ELF-1 (cell line): ENCODE data around the gene PLXNA2.
A peak's percentile ranks its signal among the peaks of the same experiment; 100 is the strongest.

ENCODE experiments used
- DNase-seq: peaks from one replicate; pipeline ENCODE4 v3.0.0-alpha.2; 2016; ENCODE audit warnings: low read depth, low spot score

Gene PLXNA2

GRCh38 chr1:208243967-208244916 is at the start of gene PLXNA2:
Gene PLXNA2 (minus strand): TSS chr1:208244384. CDS start chr1:208217922, 26,462 bp downstream.
- peak; percentile 85 for DNase-seq

- no peak for DNase-seq
Observed at GRCh38 chr1:208292908-208293307, 48.7 kb upstream of the PLXNA2 start.

GRCh38 chr1:208291923-208292711 is 47.9 kb upstream of the PLXNA2 start:
- DNase-seq: no peak

- DNase-seq: no peak
Observed at GRCh38 chr1:208291129-208291528, 46.9 kb upstream of the PLXNA2 start.

- DNase-seq: no peak
Observed at GRCh38 chr1:208289716-208290115, 45.5 kb upstream of the PLXNA2 start.

GRCh38 chr1:208288495-208288894 is 44.3 kb upstream of the PLXNA2 start:
- no peak for DNase-seq

GRCh38 chr1:208280681-208281450 is 36.7 kb upstream of the PLXNA2 start:
- no peak for DNase-seq

GRCh38 chr1:208279826-208280588 is 35.8 kb upstream of the PLXNA2 start:
- DNase-seq: no peak

- DNase-seq: no peak
Observed at GRCh38 chr1:208278638-208279037, 34.5 kb upstream of the PLXNA2 start.

GRCh38 chr1:208276757-208277435 is 32.7 kb upstream of the PLXNA2 start:
- no peak for DNase-seq

- DNase-seq: no peak
Observed at GRCh38 chr1:208275083-208275482, 30.9 kb upstream of the PLXNA2 start.

GRCh38 chr1:208273386-208274017 is 29.3 kb upstream of the PLXNA2 start:
- no peak for DNase-seq

GRCh38 chr1:208272713-208273112 is 28.5 kb upstream of the PLXNA2 start:
- no peak for DNase-seq

GRCh38 chr1:208272311-208272710 is 28.1 kb upstream of the PLXNA2 start:
- peak; percentile 63 for DNase-seq

GRCh38 chr1:208271236-208271635 is 27.1 kb upstream of the PLXNA2 start:
- DNase-seq: no peak

- DNase-seq: peak; percentile 87
Observed at GRCh38 chr1:208270651-208271141, 26.5 kb upstream of the PLXNA2 start.

- DNase-seq: no peak
Observed at GRCh38 chr1:208269338-208269666, 25.1 kb upstream of the PLXNA2 start.

- DNase-seq: no peak
Observed at GRCh38 chr1:208268541-208269337, 24.6 kb upstream of the PLXNA2 start.

GRCh38 chr1:208265525-208265924 is 21.3 kb upstream of the PLXNA2 start:
- no peak for DNase-seq
